Spleen (tissue), 7 donors: ENCODE data around the gene LRRC7.

Experiments
- CTCF ChIP-seq, 11 experiments: fragments of 200-600 bp in 7 of 11; fragments of 450-650 bp in 4 of 11; sonication (generic) in 4 of 11; IDR thresholded peaks in 8 of 11; conservative IDR thresholded peaks in 3 of 11; 1 replicate in 7 of 11; 2 replicates in 4 of 11; pipeline versions ENCODE4 v1.4.0 to v1.8.0; 2016 to 2021; ENCODE audit warnings: antibody characterized with exemption in 11 of 11, inconsistent platforms in 4 of 11, mild to moderate bottlenecking in 1 of 11
- POLR2A ChIP-seq, 3 donors: fragments of 450-650 bp; IDR thresholded peaks; one replicate each; pipeline ENCODE4 v1.5.1; 2017; ENCODE audit warnings: antibody characterized with exemption in 3 of 3, mild to moderate bottlenecking in 1 of 3
- POLR2AphosphoS5 ChIP-seq, 3 donors: sonication (generic); formaldehyde crosslinking; IDR thresholded peaks; one replicate each; pipeline ENCODE4 v1.5.1; 2017; ENCODE audit warnings: antibody characterized with exemption in 3 of 3
- donor health status: DM: no; HTN: no; CAD: no; lungs with moderate emphysema.
- donor health status: DM: no; HTN: no; CAD: no.
- donor health status: DM: no; HTN: no; CAD: no.

DNA sequence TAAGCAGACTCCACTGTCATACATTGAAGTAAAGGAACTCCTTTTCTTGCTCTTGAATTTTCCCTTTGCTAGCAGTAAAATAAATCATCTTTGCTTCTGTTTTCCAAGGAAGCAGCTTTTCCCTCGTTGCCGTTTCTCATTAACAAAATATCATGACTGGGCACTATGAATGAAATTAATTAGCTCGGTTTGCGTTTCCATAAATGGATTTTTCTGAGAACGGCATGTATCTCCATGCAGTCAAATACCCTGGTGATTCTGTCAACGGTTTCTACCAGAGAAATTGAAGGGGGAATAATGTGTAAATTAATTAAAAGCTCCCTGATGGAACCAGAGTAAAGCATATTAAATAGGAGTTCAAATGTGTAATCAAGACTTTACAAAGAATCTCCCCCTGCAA, 372.5 kb downstream of the LRRC7 start:
- TF ChIP-seq CTCF (IDR thresholded peaks at IDR 0.05 in 8 of 11, conservative IDR thresholded peaks at IDR 0.05 in 3 of 11) (no peak), POLR2AphosphoS5 (IDR thresholded peaks at IDR 0.05) (no peak), POLR2A (IDR thresholded peaks at IDR 0.05) (no peak)
